ENCODE results near the gene MYO9B.
"Not testable (repeated sequence)": the region's sequence is repeated elsewhere in the genome, so short reads cannot be mapped to it uniquely, and the experiment has no call there.

Gene MYO9B

DNA sequence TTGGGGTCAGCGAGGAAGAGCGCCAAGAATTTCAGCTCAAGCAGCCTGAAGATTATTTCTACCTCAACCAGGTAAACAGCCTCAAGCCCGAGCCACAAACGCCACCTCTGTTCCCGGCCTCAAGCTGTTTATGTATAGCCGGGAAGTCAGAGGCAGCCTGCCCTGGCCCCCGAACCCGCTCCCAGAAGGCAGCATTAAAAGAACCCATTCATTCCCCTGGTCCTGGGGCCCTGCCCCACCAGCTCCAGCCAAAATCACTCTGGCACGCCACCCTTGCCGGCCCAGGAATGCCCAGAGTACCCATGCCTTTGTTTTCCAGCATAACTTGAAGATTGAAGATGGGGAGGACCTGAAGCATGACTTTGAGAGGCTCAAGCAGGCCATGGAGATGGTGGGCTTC, 78.4 kb downstream of the MYO9B start:
- DNase-seq = no peak

DNA sequence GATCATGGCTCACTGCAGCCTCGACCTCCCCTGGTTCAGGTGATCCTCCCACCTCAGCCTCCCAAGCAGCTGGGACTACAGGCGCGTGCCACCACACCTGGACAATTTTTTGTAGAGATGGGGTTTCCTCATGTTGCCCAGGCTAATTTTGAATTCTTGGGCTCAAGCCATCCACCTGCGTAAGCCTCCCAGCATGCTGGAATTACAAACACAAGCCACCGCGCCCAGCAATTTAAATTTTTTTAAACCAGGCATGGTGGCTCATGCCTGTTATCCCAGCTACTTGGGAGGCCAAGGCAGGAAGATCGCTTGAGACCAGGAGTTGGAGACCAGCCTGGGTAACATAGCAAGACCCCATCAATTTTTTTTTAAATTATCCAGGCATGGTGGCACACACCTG, 79.7 kb downstream of the MYO9B start:
- no peak for DNase-seq

DNA sequence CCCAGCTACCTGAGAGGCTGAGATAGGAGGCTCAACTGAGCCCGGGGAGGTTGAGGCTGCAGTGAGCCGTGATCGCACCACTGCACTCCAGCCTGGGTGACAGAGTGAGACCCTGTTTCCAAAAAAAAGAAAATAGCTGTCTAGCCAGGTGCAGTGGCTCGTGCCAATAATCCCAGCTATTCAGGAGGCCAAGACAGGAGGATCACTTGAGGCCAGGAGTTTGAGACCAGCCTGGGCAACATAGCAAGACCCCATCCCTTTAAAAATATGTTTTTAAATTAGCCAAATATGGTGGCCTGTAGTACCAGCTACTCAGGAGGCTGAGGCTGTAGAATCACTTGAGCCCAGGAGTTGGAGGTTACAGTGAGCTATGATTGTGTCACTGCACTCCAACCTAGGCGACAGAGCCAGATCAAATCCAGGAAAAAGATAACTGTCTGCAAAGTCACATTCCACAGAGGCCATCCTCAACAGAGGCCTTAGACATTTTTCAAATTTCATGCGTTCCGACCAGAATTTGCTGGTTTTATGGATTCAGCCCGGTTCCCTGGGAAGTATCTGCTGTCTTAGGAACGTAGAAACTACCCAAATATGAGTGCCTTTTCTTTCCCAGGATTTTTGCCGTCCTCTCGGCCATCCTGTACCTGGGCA, 80.8 kb downstream of the MYO9B start:
- DNase-seq = no peak

DNA sequence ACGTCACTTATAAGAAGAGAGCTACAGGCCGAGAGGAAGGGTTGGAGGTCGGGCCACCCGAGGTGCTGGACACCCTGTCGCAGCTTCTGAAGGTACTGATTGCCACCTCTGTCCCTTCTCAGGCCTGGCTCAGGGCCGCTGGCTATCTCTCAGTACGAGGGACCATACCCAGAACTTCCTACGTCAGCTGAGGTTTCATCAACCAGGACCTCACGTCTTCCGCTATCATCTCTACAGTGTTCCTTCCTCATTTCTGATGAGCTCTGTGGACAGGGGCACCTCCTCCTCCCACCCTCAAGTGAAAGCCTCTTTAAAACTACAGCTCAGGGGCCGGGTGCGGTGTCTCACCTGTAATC, 81.3 kb downstream of the MYO9B start:
- no peak for DNase-seq

DNA sequence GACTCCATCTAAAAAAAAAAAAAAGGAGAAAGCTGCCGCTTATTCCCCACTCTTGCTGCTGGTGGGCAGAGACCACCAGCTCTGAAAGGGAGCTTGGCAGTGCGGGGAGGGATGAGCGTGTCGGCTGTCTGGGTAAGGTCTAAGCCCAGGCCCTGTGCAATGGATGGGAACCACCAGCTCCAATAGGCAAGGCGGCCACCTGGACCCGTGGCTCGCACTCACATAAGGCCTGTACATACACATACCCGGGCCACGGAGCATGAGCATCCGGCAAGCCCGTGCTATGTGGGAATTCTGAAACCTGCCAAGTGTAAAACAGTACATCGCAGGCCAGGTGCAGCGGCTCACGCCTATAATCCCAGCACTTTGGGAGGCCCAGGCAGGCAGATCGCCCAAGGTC, 83.0 kb downstream of the MYO9B start:
- no peak for DNase-seq

DNA sequence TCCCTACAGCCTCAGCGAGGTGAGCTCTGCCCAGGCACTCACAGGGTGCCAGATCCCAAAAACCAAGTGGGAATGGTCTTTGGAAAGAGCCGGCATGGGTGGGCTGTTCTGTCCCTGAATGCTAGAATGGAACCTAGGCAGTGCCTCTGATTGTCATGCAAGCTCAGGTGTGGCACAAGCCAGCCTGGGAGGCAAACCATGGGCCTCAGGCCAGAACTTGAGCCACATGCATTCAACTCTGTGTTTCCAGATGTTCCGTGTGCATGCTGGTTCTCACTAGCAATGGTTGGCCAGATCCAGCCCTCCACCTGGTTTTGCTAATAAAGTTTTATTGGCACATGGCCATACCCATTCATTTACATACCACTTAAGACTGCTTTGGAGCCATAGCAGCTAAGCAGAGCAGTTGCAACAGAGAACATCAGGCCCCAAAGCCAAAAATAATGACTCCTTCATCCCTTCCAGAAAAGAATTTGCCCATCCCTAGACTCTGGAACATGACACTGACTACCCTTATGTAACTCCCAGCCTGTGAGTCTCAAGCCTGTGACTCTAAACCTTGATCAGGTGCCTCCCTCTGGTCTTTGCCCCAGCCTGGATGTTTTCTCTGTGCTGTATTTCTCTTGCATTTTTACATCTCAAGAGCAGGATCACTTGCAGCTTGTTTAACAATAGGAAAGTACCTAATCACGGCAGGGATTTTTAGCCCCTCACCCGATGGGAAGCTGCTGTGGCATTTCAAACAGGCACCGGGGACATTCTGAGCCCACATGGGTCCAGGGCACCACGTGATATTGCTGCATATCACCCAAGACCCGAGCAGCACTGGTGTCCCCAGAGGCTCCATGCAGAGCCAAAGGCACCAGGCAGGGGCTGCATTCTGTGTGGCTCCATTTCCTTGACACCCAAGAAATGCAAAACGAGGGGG, 84.2 kb downstream of the MYO9B start:
- no peak for DNase-seq

DNA sequence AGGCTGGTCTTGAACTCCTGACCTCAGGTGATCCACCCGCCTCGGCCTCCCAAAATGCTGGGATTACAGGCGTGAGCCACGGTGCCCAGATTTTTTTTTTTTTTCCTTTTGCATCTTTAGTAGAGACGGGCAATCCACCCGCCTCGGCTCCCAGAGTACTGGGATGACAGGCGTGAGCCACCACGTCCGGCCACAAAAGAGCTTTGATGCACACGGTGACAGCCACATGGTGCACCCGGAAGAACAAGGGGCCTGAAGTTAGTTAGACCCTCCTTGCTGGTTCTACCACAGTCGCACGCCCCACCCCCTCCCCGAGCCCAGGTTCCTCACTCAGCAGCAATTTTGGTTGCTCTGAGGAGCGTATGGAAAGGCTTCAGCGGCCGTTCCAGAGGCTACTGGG, 85.3 kb downstream of the MYO9B start:
- no peak for DNase-seq

DNA sequence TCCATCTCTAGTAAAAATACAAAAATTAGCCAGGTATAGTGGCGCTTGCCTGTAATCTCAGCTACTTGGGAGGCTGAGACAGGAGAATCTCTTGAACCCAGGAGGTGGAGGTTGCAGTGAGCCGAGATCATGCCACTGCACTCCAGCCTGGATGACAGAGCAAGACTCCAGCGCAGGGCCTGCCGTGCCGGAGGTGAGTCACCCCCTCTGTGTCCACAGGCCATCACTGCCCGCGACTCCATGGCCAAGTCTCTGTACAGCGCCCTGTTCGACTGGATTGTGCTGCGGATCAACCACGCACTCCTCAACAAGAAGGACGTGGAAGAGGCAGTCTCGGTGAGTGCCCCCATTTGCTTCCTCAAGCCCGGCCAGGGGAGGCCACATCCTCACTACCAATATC, 86.6 kb downstream of the MYO9B start:
- not testable (repeated sequence) for DNase-seq

DNA sequence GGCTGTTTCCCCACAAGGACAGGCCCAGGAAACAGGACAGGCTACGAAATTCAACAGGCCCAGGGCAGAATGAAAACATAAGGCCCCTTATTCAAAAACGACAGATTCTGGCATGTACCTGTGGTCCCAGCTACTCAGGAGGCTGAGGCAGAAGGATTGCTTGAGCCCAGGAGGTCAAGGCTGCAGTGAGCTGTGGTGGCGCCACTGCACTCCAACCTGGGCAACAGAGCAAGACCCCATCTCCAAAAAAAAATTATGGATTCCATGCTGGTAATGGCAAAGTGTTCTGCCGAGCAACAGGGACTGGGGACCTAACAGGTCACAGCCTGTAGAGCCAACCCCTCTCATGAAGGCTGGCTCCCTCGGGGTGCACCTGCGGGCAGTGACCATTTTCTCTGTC, 87.0 kb downstream of the MYO9B start:
- no peak for DNase-seq

DNA sequence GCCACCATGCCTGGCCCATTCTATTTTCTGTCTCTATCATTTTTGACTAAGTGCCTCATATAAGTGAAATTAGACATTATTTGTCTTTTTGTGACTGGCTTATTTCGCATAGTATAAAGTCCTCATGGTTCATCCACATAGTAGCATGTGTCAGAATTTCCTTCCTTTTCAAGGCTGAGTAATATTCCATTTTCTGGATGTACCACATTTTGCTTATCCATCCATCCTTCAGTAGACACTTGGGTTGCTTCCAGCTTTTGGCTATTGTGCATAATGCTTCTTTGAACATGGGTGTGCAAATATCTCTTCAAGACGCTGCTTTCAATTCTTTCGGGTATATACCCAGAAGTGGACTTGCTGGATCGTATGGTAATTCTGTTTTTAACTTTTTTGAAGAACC, 88.1 kb downstream of the MYO9B start:
- DNase-seq = no peak

DNA sequence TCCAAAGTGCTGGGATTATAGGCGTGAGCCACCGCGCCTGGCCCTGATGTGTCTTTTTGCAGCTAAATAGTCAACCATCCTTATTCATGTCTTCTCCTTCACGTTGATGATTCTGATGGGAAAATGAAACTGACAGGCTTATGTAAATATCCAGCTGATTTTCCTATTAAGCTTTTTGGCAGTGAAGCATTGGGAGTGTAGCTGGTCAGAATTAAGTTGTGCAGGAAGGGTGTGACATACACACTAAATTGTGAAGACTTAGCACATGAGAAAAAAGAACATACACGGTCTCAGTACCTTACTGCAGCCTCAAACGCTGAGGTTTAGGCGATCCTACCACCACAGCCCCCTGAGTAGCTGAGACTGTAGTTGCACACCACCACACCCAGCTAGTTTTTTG, 89.1 kb downstream of the MYO9B start:
- no peak for DNase-seq

DNA sequence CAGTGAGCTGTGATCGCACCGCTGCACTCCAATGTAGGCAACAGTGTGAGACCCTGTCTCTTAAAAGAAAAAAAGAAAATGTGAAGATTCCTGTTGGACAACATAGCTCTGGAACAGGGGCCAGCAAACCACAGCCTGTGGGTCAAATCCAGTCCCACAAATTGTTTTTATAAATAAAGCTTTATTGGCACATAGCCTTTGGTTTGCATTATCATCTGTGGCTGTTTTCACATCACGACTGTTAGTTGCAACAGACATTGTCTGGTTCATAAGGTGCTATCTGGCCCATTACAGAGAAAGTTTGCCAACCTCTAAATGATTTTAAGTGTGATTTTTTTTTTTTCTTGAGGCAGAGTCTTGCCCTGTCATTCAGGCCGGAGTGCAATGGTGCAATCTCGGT, 90.1 kb downstream of the MYO9B start:
- DNase-seq = no peak

DNA sequence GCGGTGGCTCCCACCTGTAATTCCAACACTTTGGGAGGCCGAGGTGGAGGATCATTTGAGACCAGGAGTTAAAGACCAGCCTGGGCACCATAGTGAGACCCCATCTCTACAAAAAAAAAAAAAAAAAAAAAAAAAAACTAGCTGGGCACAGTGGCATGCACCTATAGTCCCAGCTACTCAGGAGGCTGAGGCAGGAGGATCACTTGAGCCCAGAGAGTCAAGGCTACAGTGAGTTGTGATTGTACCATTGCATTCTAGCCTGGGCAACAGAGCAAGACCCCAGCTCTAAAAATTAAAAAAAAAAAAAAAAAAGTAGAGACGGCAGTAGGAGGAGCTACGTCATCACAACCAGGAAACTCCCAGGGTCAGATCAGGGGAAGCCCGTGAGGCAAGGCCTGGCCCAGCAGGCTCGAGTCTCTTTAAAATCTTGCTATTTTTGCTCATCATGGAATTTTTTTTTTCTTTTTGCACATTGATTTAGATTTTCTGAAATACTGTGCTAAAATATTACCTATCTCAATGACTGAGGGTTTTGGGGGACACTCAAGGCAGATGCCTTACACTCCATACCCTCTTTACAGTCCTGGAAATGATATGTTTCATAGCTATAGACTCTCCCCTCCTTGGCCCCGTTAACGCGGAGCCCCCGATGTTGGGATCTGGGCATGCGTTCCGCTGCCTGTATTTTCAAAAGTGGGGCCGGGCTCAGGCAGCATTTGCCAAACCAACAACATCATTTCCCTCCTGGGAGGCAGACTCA, 95.1 kb downstream of the MYO9B start:
- DNase-seq = no peak

DNA sequence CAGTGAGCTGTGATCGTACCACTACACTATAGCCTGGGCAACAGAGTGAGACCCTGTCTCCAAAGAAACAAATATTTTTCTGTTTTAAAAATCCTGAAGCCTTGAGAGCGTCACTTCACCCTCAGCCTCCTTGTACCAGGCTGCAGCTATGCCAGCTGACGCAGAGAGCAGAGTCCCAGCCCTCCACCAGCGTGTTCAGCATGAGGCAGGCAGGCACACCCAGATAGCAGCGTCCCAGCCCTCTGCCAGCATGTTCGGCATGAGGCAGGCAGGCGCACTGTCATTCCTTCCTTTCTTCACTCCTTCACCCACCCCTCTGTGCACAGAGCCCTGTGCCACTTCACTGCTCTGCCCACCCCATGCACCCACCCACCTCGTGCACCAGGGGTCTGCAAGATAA, 96.3 kb downstream of the MYO9B start:
- no peak for DNase-seq

DNA sequence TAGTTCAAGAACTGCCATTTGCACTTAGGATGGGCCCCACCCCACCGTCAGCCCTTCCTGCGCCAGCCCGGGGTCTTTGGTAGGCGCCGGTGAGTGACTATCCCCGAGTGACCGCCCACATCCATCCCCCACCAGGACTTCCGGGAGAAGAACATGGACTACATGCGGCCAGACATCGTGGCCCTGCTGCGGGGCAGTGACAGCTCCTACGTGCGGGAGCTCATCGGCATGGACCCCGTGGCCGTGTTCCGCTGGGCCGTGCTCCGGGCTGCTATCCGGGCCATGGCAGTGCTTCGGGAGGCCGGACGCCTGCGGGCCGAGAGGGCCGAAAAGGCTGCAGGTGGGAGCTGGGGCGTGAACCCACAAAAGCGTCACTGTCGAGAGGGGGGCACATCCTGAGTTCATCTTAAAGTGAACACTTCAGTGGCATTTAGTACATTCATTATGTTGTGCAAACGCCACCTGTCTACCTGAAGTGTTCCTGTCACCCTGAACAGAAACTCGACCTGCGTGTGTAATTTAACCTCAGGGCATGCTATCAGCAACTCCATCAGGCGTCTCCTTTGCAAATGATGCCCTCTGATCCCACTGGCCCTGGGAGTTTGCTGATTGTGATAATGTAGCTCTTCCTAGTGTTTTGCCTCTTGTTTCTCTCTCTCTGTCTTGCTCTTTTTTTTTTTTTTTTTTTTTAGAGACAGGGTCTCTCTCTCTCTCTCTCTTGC, 97.2 kb downstream of the MYO9B start:
- no peak for DNase-seq

DNA sequence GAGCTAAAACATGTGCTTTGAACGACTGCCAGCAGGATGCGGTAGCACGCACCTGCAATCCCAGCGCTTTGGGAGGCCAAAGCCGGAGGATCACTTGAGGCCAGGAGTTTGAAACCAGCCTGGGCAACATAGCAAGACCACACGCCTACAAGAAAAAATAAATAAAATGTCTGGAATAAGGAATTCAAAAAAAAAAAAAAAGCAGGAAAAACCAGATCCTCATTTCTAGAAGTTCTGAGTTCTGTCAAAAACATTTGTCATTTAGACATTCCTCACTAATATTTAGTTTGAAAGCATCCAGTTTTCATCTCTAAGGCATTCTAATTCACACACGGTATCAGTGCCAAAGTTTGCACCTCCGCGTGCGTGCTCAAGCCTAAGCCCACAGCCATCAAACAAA, 102.7 kb downstream of the MYO9B start:
- DNase-seq = no peak

DNA sequence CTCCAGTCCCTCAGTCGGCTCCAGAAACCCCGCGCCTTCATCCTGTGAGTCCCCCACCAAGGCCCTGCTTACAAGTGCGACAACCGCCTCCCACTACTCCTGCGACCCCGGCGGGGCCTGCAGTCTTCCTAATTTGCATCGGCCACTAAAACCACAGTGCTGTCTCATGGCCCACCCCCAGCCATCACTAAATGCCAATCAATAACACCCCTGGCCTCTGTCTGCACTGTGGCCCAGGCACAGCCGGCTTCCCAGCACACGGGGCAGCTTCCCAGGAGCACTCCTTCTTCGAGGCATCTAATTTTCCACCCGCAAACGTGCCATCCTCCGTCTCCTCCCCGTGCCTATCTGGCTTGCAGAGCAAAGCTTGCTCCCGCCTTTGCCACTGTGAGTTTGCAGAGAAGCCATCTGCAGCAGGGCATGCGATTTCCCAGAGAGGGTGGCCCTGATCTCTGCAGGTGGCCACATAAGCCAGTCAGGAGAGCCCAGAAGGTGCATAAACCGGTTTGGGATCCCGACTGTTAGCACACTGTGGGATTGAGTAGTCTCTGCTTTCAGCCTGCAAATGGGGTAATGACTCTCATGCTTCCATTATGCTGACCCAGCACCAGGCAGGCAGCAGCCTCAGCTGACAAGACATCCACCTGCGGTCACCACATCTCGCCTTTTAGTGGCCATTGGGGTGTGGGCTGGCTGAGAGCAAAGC, 105.6 kb downstream of the MYO9B start:
- DNase-seq = no peak

DNA sequence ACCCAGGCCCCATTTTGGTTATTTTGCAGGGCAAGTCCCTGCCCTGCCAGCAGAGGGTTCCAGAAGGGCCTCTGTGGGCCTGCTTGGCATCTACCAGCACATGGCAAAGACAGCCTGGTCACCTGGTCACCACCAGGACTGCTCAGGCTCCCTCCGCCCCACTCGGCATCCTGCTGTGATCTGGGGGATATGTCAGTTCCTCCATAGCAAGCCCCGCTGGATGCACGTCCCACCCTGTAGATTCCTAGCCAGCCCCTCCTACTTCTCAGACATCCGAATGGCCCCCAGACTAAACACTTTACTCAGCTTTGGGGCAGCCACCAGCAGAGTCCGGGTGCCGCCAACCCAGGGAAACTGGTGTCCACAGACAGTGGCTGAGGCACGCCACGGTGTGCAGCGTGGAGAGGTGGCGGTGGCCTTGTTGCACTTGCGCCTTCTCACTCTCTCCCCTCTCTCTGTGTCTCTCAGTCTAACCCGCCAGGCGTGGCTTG, 107.7 kb downstream of the MYO9B start:
- DNase-seq = no peak

DNA sequence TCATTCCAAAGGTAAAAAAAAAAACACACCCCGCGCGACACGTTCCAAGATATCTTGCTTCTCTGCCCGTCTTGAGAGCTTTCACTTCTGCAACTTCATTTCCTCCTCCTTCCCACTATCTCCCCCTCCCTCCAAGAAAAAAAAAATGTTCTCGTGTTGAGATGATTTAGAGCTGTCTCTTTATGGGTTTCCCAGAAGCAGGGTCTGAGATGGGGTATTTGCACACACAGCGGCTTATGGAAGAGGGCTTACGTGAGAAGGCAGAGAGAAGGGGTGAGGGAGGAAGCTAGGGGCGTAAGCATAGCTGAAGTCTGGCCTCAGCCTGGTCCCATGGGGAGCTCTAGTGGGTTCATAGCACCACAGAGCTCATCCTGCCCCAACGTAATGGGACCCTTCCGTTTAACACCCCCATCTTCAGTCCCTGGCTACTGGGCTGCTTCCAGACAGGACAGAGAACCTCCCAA, 108.3 kb downstream of the MYO9B start:
- DNase-seq = no peak

DNA sequence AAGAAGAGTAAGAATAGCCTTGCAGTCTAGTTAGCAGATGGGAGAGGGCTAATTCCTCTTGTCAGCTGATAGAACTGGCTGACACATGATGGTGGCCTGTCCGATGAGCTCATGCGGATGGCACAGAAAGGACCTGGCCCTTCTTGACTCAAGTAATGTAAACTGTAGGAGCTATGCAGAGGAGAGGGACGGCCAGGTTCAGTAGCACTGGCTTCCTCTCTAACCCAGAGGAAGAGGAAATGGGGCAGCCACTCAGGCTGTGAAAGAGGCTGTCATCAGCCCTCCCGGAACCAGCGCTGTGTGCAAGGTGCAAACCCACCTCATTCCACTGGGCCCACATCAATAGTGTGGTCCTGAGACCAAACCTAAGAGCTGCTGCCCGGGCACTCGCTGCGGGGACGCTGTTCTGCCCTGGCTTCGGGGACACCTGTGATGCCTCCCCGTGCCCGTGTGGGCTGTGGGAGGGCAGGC, 108.8 kb downstream of the MYO9B start:
- DNase-seq = no peak

DNA sequence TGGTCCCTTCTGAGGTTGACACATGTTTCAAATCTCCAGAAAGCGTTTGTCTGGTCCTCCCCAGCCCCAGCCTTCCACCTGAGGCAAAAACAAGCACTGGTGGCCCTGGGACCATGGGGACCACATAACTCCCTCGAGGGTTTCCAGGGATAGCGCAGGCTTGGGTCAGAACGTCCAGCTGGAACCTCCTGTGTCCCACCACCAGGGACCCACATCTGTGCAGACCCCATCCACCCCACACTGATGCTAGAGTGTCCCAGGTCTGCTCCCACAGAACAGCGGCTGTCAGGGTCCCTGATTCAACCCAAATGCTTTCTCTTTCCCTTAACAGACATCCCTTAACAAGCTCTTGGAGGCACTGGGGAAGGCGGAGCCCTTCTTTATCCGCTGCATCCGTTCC, 110.0 kb downstream of the MYO9B start:
- DNase-seq = no peak

DNA sequence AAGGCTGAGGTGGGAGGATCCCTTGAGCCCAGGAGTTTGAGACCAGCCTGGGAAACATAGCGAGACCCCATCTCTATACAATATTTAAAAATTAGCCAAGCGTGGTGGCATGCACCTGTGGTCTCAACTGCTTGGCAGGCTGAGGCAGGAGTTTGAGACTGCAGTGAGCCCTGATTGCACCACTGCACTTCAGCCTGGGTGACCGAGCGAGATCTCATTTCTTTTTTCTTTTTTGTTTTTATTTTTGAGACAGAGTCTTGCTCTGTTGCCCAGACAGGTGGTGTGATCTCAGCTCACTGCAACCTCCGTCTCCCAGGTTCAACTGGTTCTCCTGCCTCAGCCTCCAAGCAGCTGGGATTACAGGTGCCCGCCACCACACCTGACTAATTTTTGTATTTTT, 116.2 kb downstream of the MYO9B start:
- not testable (repeated sequence) for DNase-seq

Data from NCI-H2107 (cell line).